Mucosa of stomach (tissue), 1 donor: ENCODE results near the gene RAB40B.

Experiments used
- H3K27me3 ChIP-seq: one replicate; pipeline ENCODE4 v1.7.0; 2013; ENCODE audit warnings: mild to moderate bottlenecking, low read length; ENCODE audit not compliant: control insufficient read depth, insufficient read depth
- H3K36me3 ChIP-seq: one replicate; pipeline ENCODE4 v1.7.0; 2013; ENCODE audit warnings: low read length; ENCODE audit not compliant: control insufficient read depth, insufficient read depth
- H3K4me1 ChIP-seq: one replicate; pipeline ENCODE4 v1.7.0; 2013; ENCODE audit warnings: mild to moderate bottlenecking, low read length; ENCODE audit not compliant: control insufficient read depth, insufficient read depth
- H3K4me3 ChIP-seq: one replicate; pipeline ENCODE4 v1.7.0; 2013; ENCODE audit warnings: low read length
- H3K9ac ChIP-seq: one replicate; pipeline ENCODE4 v1.7.0; 2013; ENCODE audit warnings: mild to moderate bottlenecking, low read length, moderate library complexity
- H3K9me3 ChIP-seq: one replicate; pipeline ENCODE4 v1.7.0; 2013; ENCODE audit warnings: mild to moderate bottlenecking, low read length, moderate library complexity; ENCODE audit not compliant: control insufficient read depth
- donor health status: Pancreatic carcinoma.

RAB40B gene

DNA sequence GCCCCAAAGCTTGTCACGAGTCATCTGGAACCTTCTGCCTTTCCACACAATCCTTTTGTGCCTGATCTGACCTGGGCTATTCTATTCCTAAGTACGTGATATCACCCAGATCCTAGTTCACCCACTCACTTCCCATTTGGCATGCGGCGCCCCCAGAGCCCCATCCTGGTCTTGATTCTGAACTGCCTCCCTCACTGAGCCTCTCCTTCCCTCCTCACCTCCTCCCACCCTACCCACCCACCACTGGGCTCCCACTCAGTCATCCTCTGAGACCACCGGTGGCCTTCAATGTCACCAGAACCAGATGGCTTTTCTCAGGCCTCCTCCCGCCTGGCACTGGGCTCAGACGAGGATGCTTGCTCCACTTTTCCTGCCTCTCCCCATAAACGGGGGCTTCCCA, 68.8 kb downstream of the RAB40B start:
- H3K9me3 ChIP-seq = no peaks in the 10 kb centered on the region
- no peak overlapping the region for H3K9ac ChIP-seq
- peaks cover 9% of the 10 kb centered on the region for H3K4me1 ChIP-seq
- no peak overlapping the region for H3K4me3 ChIP-seq
- H3K27me3 ChIP-seq = no peaks in the 10 kb centered on the region
- no peaks in the 10 kb centered on the region for H3K36me3 ChIP-seq

DNA sequence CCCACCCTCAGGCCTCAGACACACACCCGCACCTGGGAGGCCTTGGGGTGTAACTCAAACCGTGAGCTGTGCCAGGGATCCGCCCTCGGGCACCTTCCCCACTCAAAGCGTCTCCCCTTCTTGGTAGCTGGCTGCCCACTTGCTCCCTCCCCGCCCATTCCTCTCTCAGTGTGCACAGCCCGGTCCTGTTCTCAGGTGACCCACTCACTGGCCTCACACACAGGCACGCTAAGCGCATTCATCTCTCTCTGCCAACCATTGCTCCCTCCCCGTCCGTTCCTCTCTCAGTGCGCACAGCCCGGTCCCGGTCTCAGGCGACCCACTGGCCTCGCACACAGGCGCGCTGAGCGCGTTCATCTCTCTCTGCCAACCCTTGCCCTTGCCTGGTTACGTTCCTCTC, 71.1 kb downstream of the RAB40B start:
- H3K9me3 ChIP-seq = no peaks in the 10 kb centered on the region
- peaks cover 6% of the 10 kb centered on the region for H3K4me1 ChIP-seq
- H3K36me3 ChIP-seq = no peaks in the 10 kb centered on the region
- no peak overlapping the region for H3K9ac ChIP-seq
- H3K27me3 ChIP-seq = no peaks in the 10 kb centered on the region
- H3K4me3 ChIP-seq = no peak overlapping the region

DNA sequence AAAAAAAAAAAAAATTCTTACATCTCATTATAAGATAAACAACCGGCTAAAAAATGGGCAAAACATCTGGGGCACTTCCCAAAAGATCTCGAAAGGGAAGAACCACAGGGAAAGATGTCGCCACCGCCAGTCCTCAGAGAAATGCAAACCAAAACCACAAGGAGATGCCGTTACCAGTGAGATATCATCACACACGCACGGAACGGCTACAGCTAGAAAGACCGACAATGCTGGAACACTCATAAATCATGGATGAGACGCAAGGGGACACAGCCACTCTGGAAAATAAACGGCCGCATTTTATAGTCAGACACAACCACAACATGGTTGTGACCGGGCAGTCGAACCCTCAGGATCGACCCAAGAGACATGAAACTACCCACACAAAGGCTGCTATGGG, 74.8 kb downstream of the RAB40B start:
- no peak overlapping the region for H3K9ac ChIP-seq

DNA sequence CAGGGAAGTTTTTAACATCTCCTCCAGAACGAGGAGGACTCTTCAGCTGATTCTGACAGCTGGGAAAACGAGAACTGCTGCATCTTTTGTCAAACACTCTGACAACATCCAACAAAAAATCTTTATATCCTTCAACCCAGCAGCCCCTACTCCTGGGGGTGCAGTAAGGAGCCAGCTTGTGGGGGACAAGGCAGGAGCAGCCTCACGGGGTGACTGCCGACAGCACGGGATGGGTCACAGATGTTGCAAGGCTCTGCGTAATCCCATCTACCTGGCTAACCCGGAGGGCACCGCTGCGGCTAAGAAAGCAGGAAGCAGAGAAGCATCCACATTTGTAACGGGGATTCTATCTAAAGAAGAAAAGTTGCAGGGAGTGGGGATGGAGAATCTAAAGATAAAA, 78.9 kb downstream of the RAB40B start:
- Histone ChIP-seq H3K4me3 (no peak overlapping the region), H3K36me3 (peaks cover 14% of the 10 kb centered on the region), H3K9ac (no peak overlapping the region), H3K27me3 (no peaks in the 10 kb centered on the region), H3K4me1 (no peaks in the 10 kb centered on the region), H3K9me3 (no peaks in the 10 kb centered on the region)

More for the DNA sequence above, 74.8 kb downstream of the RAB40B start:
- Histone ChIP-seq H3K9me3 (no peaks in the 10 kb centered on the region), H3K4me1 (peaks cover 6% of the 10 kb centered on the region), H3K36me3 (peaks cover 5% of the 10 kb centered on the region), H3K27me3 (no peaks in the 10 kb centered on the region), H3K4me3 (no peak overlapping the region)

DNA sequence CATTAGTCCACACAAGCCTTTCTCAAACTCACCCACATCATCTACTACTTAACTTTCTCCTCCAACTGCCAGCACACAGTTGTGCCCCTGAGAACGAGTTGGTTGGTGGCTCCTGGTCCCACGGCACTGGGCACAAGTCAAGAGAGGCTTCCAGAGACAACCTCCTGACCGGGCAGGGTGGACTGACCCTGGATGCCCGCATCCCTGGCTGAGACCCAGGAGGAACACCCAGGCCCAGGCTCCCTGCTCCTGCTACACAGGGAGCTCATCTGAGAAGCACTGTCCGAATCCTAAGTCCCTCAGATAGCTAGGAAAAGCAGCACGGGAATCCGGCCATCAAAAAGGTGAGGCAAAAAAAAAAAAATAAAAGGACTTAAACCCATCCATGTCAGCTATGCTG, 79.3 kb downstream of the RAB40B start:
- H3K4me3 ChIP-seq = no peak overlapping the region
- H3K27me3 ChIP-seq = no peaks in the 10 kb centered on the region
- no peaks in the 10 kb centered on the region for H3K4me1 ChIP-seq
- H3K36me3 ChIP-seq = peaks cover 14% of the 10 kb centered on the region
- H3K9ac ChIP-seq = no peak overlapping the region
- H3K9me3 ChIP-seq = no peaks in the 10 kb centered on the region

DNA sequence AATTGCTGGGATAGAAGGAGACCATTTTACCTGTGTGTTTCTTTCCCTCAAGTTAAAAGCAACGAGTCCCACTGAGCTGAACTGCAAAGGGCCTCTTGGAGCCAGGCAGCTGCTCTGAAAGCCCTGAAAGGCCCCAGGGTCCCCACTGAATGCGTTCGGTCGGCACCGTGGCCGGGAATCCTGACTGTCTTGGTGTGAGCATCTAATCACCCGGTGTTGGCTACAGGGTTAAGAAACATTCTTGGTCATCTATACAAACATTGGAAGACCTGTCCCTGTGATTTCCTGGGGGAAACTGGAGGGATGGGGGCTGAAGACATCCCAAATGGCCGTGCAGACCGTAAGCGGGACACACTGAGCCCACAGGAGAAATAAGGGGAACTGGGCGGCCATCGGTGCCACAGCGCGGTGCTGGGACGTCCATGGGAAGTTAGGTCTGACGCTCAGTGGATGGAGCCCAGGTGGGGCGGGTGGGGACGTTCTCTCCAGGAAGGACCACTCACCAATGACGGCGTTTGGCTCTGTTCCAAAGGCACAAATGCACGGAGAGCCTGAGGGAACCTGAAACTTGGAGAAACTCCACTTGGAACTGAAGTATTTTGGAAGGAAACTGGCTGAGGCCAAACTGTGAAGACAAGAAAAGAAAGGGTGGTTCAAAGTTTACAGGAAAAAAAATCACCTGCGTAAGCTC, 82.3 kb downstream of the RAB40B start:
- no peaks in the 10 kb centered on the region for H3K4me1 ChIP-seq
- no peaks in the 10 kb centered on the region for H3K27me3 ChIP-seq
- no peaks in the 10 kb centered on the region for H3K9me3 ChIP-seq
- H3K36me3 ChIP-seq = peaks cover 10% of the 10 kb centered on the region
- no peak overlapping the region for H3K9ac ChIP-seq
- H3K4me3 ChIP-seq = no peak overlapping the region

DNA sequence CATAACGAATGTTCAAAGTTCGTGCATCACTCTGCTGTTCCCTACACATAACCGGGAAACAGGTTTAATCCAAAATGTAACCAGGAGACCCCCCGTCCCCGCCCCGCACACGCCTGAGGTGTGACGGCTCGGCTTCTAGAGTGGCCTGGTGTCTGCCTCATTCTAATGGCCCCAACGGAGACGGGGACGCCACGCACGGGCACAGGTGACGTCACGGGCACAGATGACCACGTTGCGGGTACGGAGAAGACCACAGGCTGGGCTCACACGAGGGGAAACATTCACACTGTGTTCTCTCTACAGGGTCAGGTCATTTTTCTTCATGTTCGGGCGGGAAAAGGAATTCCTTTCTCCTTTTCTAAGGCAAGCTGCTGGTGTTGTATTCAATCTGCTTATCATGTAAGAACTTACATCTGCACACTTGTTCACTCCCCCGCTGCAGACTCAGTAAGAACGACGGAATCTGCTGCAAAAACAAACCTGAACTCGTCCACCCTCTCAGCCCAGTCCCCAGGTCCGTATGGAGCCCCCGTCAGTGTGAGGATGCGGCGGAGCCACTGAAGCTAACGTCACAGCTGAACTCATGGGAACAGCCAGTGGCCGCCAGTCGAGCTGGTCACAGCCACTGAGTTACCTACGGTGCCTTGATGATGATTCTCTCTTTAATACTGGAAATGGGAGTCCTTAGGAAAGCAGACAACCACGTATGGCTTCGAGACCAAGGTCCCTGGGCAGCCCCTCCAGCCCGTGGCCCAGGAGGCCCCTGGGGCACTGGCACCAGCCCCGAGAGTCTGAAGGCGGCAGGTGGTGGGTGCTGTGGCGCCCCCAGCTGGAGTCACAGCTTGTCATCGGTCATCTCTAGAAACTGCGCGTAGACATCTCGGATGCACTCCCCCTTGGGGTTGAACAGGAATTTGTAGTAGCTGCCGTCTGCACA, 83.1 kb downstream of the RAB40B start:
- Histone ChIP-seq H3K9me3 (no peaks in the 10 kb centered on the region), H3K4me1 (no peaks in the 10 kb centered on the region), H3K9ac (no peak overlapping the region), H3K36me3 (peaks cover 15% of the 10 kb centered on the region), H3K27me3 (no peaks in the 10 kb centered on the region), H3K4me3 (no peak overlapping the region)

DNA sequence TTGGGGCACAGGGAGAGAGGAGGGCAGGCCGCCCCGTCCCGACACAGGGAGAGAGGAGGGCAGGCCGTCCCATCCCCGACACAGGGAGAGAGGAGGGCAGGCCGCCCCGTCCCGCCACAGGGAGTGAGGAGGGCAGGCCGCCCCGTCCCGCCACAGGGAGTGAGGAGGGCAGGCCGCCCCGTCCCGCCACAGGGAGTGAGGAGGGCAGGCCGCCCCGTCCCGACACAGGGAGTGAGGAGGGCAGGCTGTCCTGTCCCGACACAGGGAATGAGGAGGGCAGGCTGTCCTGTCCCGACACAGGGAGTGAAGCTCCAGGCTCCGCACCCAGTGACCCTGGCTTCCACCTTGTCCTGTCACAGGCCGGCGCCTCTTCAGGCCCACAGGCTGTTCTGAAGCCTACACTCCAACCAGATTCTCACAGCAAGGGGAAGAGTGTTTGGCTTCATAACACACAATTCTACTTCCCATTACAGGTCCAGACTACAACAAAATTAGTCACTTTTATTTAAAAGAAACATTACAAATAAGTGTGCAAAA, 84.3 kb downstream of the RAB40B start:
- H3K36me3 ChIP-seq = peaks cover 15% of the 10 kb centered on the region
- H3K4me3 ChIP-seq = no peak overlapping the region
- no peaks in the 10 kb centered on the region for H3K9me3 ChIP-seq
- H3K9ac ChIP-seq = no peak overlapping the region
- no peaks in the 10 kb centered on the region for H3K27me3 ChIP-seq
- no peaks in the 10 kb centered on the region for H3K4me1 ChIP-seq

DNA sequence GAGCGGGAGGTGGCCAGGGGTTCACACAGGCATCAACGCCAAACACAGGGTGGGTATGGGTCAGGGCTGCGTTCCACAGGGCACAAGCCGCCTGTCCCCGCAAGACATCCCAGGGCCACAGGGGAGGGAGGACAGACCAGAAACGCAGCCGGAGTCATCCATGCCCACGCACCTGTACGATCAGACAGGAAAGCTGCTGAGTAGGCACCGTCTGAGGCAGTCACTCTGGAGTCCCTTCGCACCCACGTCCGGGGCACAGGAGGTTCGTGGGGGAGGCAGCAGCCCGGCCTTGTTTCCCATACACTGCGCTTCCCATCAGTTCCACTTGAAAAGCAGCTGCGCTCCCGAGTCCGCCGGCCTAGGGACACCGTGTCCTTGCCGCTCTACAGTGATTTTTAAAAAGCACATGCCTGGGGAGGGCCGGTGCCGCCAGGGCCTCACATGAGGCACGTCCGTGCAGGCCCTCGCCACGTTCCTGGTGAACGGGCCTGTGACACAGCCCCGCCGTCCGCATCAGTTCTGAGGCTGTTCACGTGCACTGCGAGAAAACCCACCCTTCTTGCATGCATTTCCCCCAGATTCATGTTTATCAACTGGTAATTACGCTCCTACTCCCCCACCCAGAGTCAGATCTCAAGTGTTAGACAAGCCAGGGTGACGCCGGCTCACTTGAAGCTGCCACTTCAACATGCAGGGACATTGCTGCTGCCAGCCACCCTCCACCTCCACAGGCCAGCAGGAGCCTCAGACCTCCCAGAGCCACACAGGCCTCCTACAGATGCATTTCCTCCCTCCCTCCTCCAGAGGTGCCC, 85.0 kb downstream of the RAB40B start:
- Histone ChIP-seq H3K36me3 (peaks cover 15% of the 10 kb centered on the region), H3K27me3 (no peaks in the 10 kb centered on the region), H3K4me3 (no peak overlapping the region), H3K9me3 (no peaks in the 10 kb centered on the region), H3K4me1 (no peaks in the 10 kb centered on the region), H3K9ac (no peak overlapping the region)

DNA sequence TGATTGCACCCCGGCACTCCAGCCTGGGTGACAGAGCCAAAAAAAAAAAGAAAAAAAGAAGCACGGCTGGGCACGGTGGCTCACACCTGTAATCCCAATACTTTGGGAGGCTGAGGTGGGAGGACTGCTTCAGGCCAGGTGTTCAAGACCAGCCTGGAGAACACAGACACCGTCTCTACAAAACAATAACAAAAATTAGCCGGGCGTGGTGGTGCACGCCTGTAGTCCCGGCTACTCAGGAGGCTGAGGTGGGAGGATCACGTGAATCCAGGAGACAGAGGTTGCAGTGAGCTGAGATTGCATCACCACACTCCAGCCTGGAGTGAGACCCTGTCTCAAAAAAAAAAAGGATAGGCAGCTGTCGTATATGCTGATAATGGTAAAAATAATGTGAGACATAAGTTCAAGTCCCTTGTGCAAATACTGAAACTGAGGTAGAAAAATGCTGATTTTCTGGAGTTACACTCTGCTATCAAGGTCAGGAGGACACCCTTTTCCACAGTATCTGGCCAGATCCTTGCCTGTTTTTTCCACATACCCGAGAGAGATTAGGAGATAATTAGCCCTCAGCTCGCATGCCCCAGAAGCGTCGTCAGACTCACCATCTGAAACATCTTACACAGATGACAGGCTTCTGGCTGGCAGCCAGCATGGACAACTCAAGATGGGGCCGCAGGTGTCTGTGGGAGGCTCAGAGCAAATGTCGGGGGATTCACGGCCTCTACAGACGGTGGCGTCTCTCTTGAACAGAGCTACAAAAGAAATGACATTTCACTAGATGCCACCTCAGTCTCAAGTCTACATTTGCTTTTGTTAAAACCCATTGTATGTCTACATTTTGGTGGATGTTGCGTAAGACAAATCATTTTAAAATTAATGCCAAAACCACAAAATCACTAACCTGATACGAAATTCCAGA, 87.1 kb downstream of the RAB40B start:
- Histone ChIP-seq H3K9me3 (no peaks in the 10 kb centered on the region), H3K36me3 (peaks cover 14% of the 10 kb centered on the region)

DNA sequence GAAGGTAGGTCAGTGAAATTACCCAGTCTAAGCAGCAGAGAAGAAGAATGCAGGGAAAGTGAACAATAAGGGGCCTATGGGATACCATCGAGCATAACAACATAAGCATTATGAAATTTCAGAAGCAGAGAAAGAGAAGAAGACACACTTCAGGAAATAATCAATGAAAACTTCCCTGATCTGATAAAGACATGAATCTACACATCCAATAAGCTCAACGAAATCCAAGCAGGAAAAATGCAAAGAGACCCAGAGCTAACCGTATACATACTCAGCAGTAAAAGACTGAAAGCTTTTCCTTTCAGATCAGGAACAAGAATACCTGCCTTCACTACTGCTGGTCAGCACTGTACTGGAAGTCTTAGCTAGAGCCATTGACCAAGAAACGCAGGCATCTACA, 88.8 kb downstream of the RAB40B start:
- no peak overlapping the region for H3K4me3 ChIP-seq
- no peaks in the 10 kb centered on the region for H3K27me3 ChIP-seq
- H3K4me1 ChIP-seq = no peaks in the 10 kb centered on the region
- peaks cover 6% of the 10 kb centered on the region for H3K36me3 ChIP-seq
- H3K9me3 ChIP-seq = no peaks in the 10 kb centered on the region
- no peak overlapping the region for H3K9ac ChIP-seq

More for the DNA sequence above, 87.1 kb downstream of the RAB40B start:
- no peak overlapping the region for H3K9ac ChIP-seq
- H3K4me3 ChIP-seq = no peak overlapping the region
- H3K4me1 ChIP-seq = no peaks in the 10 kb centered on the region
- no peaks in the 10 kb centered on the region for H3K27me3 ChIP-seq
